ENCODE results near the gene LBP. TPM values are rescaled to one million over a fixed set of nuclear protein-coding genes. Genes with fewer than 3 reads are reported as not detected.

The LBP gene
- total and polyA plus RNA-seq, 2 donors (not counting 3 experiments of a cell fraction or from before 2014, with no cell fraction given) = 0.03 TPM; not detected in 1

DNA sequence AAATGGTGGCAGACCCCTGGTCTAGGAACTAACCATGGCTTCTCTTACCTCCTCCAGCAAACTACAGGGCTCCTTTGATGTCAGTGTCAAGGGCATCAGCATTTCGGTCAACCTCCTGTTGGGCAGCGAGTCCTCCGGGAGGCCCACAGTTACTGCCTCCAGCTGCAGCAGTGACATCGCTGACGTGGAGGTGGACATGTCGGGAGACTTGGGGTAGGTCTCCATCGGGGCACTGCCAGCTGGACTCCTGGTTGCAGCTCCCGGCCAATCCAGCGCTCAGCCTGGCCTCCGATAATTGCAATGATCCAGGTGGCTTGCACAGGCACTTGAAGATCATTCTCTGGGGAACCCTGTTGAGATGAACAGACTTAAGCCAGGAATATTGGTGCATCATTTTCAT, 7.9 kb downstream of the LBP start:
- FAIRE-seq (no peak), DNase-seq (ENCODE audit: low read depth, low spot score) (no peak)
- Histone ChIP-seq H3K9me1 (replicated peaks; ENCODE audit: control insufficient read depth, extremely low read depth, insufficient read depth, low read length) (no peaks in the 10 kb centered on the region), H3K4me2 (ENCODE audit: insufficient read depth, low read length) (no peak overlapping the region), H3K4me1 (ENCODE audit: control insufficient read depth, extremely low read depth, insufficient read depth, low read length) (no peaks in the 10 kb centered on the region), H3K36me3 (ENCODE audit: control insufficient read depth in 2 of 2, extremely low read depth in 1 of 2, insufficient read depth in 2 of 2, low read length in 2 of 2) (no peaks in the 10 kb centered on the region), H3K79me2 (ENCODE audit: control insufficient read depth, insufficient read depth, low read length) (no peaks in the 10 kb centered on the region), H4K20me1 (replicated peaks; ENCODE audit: control insufficient read depth, extremely low read depth, insufficient read depth, low read length) (no peaks in the 10 kb centered on the region), H3K9me3 (replicated peaks; ENCODE audit: control insufficient read depth, insufficient read depth, low read length) (no peaks in the 10 kb centered on the region), H3K27ac (ENCODE audit: insufficient read depth, low read depth, low read length) (no peak overlapping the region), H3K27me3 (ENCODE audit: control insufficient read depth in 2 of 2, insufficient read depth in 2 of 2, low read length in 2 of 2) (no peaks in the 10 kb centered on the region), H3K4me3 (replicated peaks in 1 of 3; ENCODE audit: insufficient read depth in 1 of 3, low read depth in 1 of 3, low read length in 3 of 3) (no peak overlapping the region), H3K9ac (replicated peaks; ENCODE audit: extremely low read depth, insufficient read depth, low read length) (no peak overlapping the region), H2AFZ (ENCODE audit: low read depth, low read length) (no peak overlapping the region)
- BruUV-seq (replicated peaks) = no TSS peak
- ChIA-PET POLR2A (no interaction called here), CTCF (interaction anchor here (0.9 to 3.7 kb wide), 5 partner anchors 9 to 54 kb away, joined by 3 to 27 read pairs (median 4); no protein-coding TSS in a partner anchor)
- TF ChIP-seq GATA2 (IDR thresholded peaks at IDR 0.05; ENCODE audit: insufficient read depth, insufficient read length, low read depth, low read length) (no peak), FOS (IDR thresholded peaks at IDR 0.05; ENCODE audit: borderline replicate concordance, insufficient read depth, low read length) (no peak), EZH2 (IDR thresholded peaks at IDR 0.05; ENCODE audit: borderline replicate concordance, low read depth, low read length, severe bottlenecking) (no peak), POLR2AphosphoS5 (IDR thresholded peaks at IDR 0.05; ENCODE audit: insufficient read depth, low read depth, low read length) (no peak), JUN (IDR thresholded peaks at IDR 0.05; ENCODE audit: borderline replicate concordance, insufficient read depth, insufficient read length, low read depth) (no peak), POLR2A (IDR thresholded peaks at IDR 0.05; ENCODE audit: low read depth, low read length) (no peak), MYC (IDR thresholded peaks at IDR 0.05; ENCODE audit: low read depth, low read length) (no peak)
- TF ChIP-seq, protein P1, sequence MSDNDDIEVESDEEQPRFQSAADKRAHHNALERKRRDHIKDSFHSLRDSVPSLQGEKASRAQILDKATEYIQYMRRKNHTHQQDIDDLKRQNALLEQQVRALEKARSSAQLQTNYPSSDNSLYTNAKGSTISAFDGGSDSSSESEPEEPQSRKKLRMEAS (IDR thresholded peaks at IDR 0.05; ENCODE audit: insufficient read depth, insufficient read length) = no peak
- TF ChIP-seq, protein P2, sequence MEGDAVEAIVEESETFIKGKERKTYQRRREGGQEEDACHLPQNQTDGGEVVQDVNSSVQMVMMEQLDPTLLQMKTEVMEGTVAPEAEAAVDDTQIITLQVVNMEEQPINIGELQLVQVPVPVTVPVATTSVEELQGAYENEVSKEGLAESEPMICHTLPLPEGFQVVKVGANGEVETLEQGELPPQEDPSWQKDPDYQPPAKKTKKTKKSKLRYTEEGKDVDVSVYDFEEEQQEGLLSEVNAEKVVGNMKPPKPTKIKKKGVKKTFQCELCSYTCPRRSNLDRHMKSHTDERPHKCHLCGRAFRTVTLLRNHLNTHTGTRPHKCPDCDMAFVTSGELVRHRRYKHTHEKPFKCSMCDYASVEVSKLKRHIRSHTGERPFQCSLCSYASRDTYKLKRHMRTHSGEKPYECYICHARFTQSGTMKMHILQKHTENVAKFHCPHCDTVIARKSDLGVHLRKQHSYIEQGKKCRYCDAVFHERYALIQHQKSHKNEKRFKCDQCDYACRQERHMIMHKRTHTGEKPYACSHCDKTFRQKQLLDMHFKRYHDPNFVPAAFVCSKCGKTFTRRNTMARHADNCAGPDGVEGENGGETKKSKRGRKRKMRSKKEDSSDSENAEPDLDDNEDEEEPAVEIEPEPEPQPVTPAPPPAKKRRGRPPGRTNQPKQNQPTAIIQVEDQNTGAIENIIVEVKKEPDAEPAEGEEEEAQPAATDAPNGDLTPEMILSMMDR (IDR thresholded peaks at IDR 0.05; ENCODE audit: extremely low read depth in 1 of 2, insufficient read depth in 1 of 2, low read depth in 1 of 2, low read length in 2 of 2) = no peak
- intact Hi-C loops (cut with micrococcal nuclease) (no loop called here), dilution Hi-C loops (cut with MboI; ENCODE audit: extremely low pct_ligation_motif_present, low sequenced_read_pairs) (no loop called here)

Data from endothelial cell of umbilical vein (primary cell).